ENCODE measurements around the gene ERI3. TPM values are rescaled to one million over a fixed set of nuclear protein-coding genes. Genes with fewer than 3 reads are reported as not detected.

Gene ERI3
- total and polyA plus RNA-seq, 2 of the 13 experiments (the other 11 are each of a cell fraction or from before 2014, with no cell fraction given) = 35.6 to 35.9 TPM

GRCh38 chr1:44283524-44284173 is 71.4 kb downstream of the ERI3 start (continued):
- no peak for TF ChIP-seq ZHX2 (IDR thresholded peaks at IDR 0.05; ENCODE audit: low read depth)
- no peak for TF ChIP-seq ZHX2 (CRISPR knock-in tag; IDR thresholded peaks at IDR 0.05; ENCODE audit: borderline replicate concordance)
- no peak for TF ChIP-seq ZNF879 (CRISPR knock-in tag; IDR thresholded peaks at IDR 0.05)
- peak; percentile 90 for TF ChIP-seq GFI1 (CRISPR knock-in tag; IDR thresholded peaks at IDR 0.05; ENCODE audit: borderline replicate concordance)
- TF ChIP-seq FOXP1 (IDR thresholded peaks at IDR 0.05) = peak; percentile 45; the same call in 1 of the 2 replicates
- TF ChIP-seq FOXP1 (CRISPR knock-in tag; IDR thresholded peaks at IDR 0.05) = peak; percentile 91
- TF ChIP-seq KDM3A (CRISPR knock-in tag; IDR thresholded peaks at IDR 0.05; ENCODE audit: low read depth) = peak; percentile 64; the same call in 1 of the 2 replicates
- peak; percentile 89; the same call in 1 of the 2 replicates for TF ChIP-seq HOXA3 (CRISPR knock-in tag; IDR thresholded peaks at IDR 0.05)
- no peak for TF ChIP-seq KLF9 (CRISPR knock-in tag; IDR thresholded peaks at IDR 0.05; ENCODE audit: low read depth)
- peak; percentile 97 for TF ChIP-seq JUND (CRISPR knock-in tag; IDR thresholded peaks at IDR 0.05)
- 0 out of 2 replicates have a peak, but pooled peaks have one; percentile 71 for TF ChIP-seq ZNF557 (CRISPR knock-in tag; IDR thresholded peaks at IDR 0.05)
- TF ChIP-seq MYC (CRISPR knock-in tag; IDR thresholded peaks at IDR 0.05; ENCODE audit: borderline replicate concordance) = peak; percentile 85
- TF ChIP-seq DMTF1 (CRISPR knock-in tag; IDR thresholded peaks at IDR 0.05) = no peak
- peak; percentile 78 for TF ChIP-seq ARNTL (CRISPR knock-in tag; IDR thresholded peaks at IDR 0.05)
- no peak for TF ChIP-seq CHD4 (IDR thresholded peaks at IDR 0.05; ENCODE audit: borderline replicate concordance, low read length)
- TF ChIP-seq ATF4 (CRISPR knock-in tag; IDR thresholded peaks at IDR 0.05) = peak in 1 of 2 experiments; percentile 74; a peak in 2 of 4 replicates
- TF ChIP-seq ZNF691 (CRISPR knock-in tag; IDR thresholded peaks at IDR 0.05; ENCODE audit: borderline replicate concordance, low read depth) = peak; percentile 76; the same call in 1 of the 2 replicates
